ENCODE measurements around the gene REEP6. TPM values are rescaled to one million over a fixed set of nuclear protein-coding genes. Genes with fewer than 3 reads are reported as not detected.
"Not testable (repeated sequence)": the region's sequence is repeated elsewhere in the genome, so short reads cannot be mapped to it uniquely, and the experiment has no call there.

Gene REEP6
- total and polyA plus RNA-seq, 4 donors = 2.5 to 7.6 (median 4.9) TPM

DNA sequence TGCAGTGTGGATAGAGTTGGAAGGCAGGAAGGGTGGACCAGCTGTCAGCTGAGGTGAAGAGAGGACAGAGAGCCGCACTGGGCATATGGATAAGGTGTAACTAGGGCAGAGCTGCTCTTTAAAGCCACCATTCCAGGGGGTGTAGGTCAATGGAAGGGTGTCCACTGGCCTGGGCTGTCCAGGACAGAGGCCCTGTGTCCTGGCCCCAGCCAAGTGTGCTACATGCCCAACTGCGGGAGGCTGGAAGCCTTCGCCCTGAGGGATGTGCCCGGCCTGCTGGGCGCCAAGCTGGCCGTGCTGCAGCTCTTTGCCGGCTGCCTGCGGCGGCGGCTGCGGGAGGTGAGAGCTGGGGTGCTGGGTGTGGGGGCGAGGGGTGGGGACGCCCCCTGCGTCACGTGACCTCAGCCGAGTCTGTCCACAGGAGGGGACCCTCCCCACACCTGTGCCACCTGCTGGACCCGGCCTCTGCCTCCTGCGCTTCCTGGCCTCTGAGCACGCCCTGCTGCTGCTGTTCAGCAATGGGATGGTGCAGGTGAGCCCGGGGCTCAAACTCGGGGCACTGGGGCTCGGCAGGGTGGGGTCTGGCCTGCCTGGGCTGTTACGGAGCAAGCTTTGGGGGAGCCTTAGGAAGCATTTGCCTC is 42.6 kb downstream of the REEP6 start:
- H3K4me3 ChIP-seq = no peak overlapping the region
- H3K36me3 ChIP-seq (ENCODE audit: control insufficient read depth in 4 of 4, insufficient read depth in 4 of 4, low read length in 4 of 4) = no peaks in the 10 kb centered on the region
- TF ChIP-seq, protein P1, sequence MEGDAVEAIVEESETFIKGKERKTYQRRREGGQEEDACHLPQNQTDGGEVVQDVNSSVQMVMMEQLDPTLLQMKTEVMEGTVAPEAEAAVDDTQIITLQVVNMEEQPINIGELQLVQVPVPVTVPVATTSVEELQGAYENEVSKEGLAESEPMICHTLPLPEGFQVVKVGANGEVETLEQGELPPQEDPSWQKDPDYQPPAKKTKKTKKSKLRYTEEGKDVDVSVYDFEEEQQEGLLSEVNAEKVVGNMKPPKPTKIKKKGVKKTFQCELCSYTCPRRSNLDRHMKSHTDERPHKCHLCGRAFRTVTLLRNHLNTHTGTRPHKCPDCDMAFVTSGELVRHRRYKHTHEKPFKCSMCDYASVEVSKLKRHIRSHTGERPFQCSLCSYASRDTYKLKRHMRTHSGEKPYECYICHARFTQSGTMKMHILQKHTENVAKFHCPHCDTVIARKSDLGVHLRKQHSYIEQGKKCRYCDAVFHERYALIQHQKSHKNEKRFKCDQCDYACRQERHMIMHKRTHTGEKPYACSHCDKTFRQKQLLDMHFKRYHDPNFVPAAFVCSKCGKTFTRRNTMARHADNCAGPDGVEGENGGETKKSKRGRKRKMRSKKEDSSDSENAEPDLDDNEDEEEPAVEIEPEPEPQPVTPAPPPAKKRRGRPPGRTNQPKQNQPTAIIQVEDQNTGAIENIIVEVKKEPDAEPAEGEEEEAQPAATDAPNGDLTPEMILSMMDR (IDR thresholded peaks at IDR 0.05; ENCODE audit: control extremely low read depth, extremely low read depth) = no peak
- no peak for ATAC-seq (ENCODE audit: insufficient read depth, low FRiP score)
- 70 to 80% methylated on average over 19 to 23 of the region's 23 CpGs for WGBS, 2 donors
- H3K9ac ChIP-seq (ENCODE audit: insufficient read depth in 1 of 2, low read length in 2 of 2) = no peak overlapping the region
- H3K27me3 ChIP-seq (ENCODE audit: control insufficient read depth in 3 of 3, insufficient read depth in 3 of 3, low read length in 2 of 3) = peaks cover 0 to 12% (median 0%) of the 10 kb centered on the region in 3 donors
- H3K4me1 ChIP-seq (ENCODE audit: control insufficient read depth in 5 of 5, insufficient read depth in 5 of 5, low read length in 5 of 5) = peaks cover 0 to under 1% (median 0%) of the 10 kb centered on the region in 5 donors
- H3K9me3 ChIP-seq (ENCODE audit: control insufficient read depth in 4 of 4, insufficient read depth in 3 of 4, low read length in 3 of 4) = peaks cover 0 to 3% (median 0%) of the 10 kb centered on the region in 4 donors
- DNase-seq = no peak
- H3K27ac ChIP-seq (ENCODE audit: low read depth in 1 of 2, low read length in 1 of 2) = no peak overlapping the region

DNA sequence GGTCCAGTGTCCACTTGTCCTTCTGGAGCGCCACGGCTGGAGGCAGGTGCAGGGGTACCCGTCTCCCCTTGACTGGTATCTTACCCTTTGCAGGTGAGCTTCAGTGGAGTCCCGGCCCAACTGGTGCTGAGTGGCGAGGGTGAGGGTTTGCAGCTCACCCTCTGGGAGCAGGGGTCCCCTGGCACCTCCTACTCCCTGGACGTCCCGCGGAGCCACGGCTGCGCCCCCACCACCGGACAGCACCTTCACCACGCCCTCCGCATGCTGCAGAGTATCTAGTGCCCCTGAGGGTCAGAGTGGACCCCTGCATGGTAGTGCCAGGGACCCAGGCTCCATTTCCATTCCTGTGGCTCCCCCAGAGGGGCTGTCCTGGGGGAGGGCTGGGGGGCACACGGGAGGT is 44.0 kb downstream of the REEP6 start:
- ATAC-seq (ENCODE audit: insufficient read depth, low FRiP score) (no peak), DNase-seq (no peak)
- Histone ChIP-seq H3K4me1 (ENCODE audit: control insufficient read depth in 5 of 5, insufficient read depth in 5 of 5, low read length in 5 of 5) (peaks cover 0 to 4% (median 0%) of the 10 kb centered on the region in 5 donors), H3K36me3 (ENCODE audit: control insufficient read depth in 4 of 4, insufficient read depth in 4 of 4, low read length in 4 of 4) (no peaks in the 10 kb centered on the region), H3K9me3 (ENCODE audit: control insufficient read depth in 4 of 4, insufficient read depth in 3 of 4, low read length in 3 of 4) (peaks cover 0 to 3% (median 0%) of the 10 kb centered on the region in 4 donors), H3K27me3 (ENCODE audit: control insufficient read depth in 3 of 3, insufficient read depth in 3 of 3, low read length in 2 of 3) (peaks cover 0 to 8% (median 0%) of the 10 kb centered on the region in 3 donors), H3K4me3 (no peak overlapping the region), H3K9ac (ENCODE audit: insufficient read depth in 1 of 2, low read length in 2 of 2) (no peak overlapping the region), H3K27ac (ENCODE audit: low read depth in 1 of 2, low read length in 1 of 2) (no peak overlapping the region)
- 79 to 88% methylated on average over 14 of the region's 14 CpGs for WGBS, 2 donors
- TF ChIP-seq, protein P1 (IDR thresholded peaks at IDR 0.05; ENCODE audit: control extremely low read depth, extremely low read depth) = no peak

DNA sequence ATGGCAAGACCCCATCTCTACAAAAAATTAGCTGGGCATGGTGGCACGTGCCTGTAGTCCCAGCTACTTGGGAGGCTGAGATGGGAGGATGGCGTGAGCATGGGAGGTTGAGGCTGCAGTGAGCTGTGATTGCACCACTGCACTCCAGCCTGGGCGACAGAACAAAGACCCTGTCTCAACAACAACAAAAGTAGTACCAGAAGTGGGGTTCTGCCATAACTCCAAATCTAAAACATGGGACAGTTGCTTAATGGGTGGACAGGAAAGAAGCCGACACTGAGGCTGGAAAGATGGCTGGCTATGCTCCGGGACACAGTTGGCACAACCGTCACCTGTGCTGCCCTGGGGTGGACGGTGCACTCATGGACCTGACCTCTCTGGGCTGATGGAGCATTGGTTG is 44.7 kb downstream of the REEP6 start:
- ATAC-seq (ENCODE audit: insufficient read depth, low FRiP score); H3K9ac ChIP-seq (ENCODE audit: insufficient read depth in 1 of 2, low read length in 2 of 2); H3K9me3 ChIP-seq (ENCODE audit: control insufficient read depth in 4 of 4, insufficient read depth in 3 of 4, low read length in 3 of 4); H3K4me1 ChIP-seq (ENCODE audit: control insufficient read depth in 5 of 5, insufficient read depth in 5 of 5, low read length in 5 of 5); H3K27ac ChIP-seq (ENCODE audit: low read depth in 1 of 2, low read length in 1 of 2); H3K4me3 ChIP-seq; H3K36me3 ChIP-seq (ENCODE audit: control insufficient read depth in 4 of 4, insufficient read depth in 4 of 4, low read length in 4 of 4); H3K27me3 ChIP-seq (ENCODE audit: control insufficient read depth in 3 of 3, insufficient read depth in 3 of 3, low read length in 2 of 3); DNase-seq: not testable (repeated sequence)
- WGBS, 2 donors = 91 to 97% methylated on average over 7 of the region's 7 CpGs

DNA sequence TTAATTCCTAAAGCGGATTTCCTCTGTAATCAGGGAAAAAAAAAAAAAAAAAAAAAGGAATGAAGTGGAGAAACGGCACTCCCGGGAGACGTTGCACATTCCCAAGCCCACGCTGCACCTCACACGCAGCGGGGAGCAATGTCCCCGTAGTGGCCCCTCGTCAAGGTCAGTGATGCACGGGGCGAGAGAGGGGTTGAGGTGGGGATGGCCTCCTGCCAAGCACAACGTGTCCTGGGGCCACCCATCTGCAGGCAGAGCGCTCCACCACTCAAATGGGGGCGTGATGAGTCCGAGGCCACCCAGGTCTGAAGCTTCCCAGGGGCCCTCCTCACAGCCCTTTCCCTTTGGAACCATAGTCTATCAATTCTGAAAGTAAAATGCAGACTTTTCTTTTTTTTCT is 48.0 kb downstream of the REEP6 start:
- Histone ChIP-seq H3K9me3 (ENCODE audit: control insufficient read depth in 4 of 4, insufficient read depth in 3 of 4, low read length in 3 of 4) (peaks cover 0 to 5% (median 0%) of the 10 kb centered on the region in 4 donors), H3K36me3 (ENCODE audit: control insufficient read depth in 4 of 4, insufficient read depth in 4 of 4, low read length in 4 of 4) (no peaks in the 10 kb centered on the region), H3K4me3 (no peak overlapping the region), H3K27me3 (ENCODE audit: control insufficient read depth in 3 of 3, insufficient read depth in 3 of 3, low read length in 2 of 3) (peaks cover 0 to 6% (median 0%) of the 10 kb centered on the region in 3 donors), H3K4me1 (ENCODE audit: control insufficient read depth in 5 of 5, insufficient read depth in 5 of 5, low read length in 5 of 5) (peaks cover 0 to 4% (median 0%) of the 10 kb centered on the region in 5 donors), H3K9ac (ENCODE audit: insufficient read depth in 1 of 2, low read length in 2 of 2) (no peak overlapping the region), H3K27ac (ENCODE audit: low read depth in 1 of 2, low read length in 1 of 2) (no peak overlapping the region)
- no peak for ATAC-seq (ENCODE audit: insufficient read depth, low FRiP score)
- TF ChIP-seq, protein P1 (IDR thresholded peaks at IDR 0.05; ENCODE audit: control extremely low read depth, extremely low read depth) = no peak
- peak in 1 of 3 donors; percentile 15 for DNase-seq
- WGBS, 2 donors = 19 to 47% methylated on average over 13 to 15 of the region's 15 CpGs

DNA sequence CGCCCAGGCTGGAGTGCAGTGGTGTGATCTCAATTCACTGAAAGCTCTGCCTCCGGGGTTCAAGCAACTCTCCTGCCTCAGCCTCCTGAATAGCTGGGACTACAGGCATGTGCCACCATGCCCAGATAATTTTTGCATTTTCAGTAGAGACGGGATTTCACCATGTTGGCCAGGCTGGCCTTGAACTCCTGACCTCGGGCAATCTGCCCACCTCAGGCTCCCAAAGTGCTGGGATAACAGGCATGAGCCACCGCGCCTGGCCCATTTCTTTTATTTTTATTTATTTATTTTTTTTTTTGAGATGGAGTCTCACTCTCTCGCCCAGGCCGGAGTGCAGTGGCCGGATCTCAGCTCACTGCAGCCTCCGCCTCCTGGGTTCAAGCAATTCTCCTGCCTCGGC is 48.8 kb downstream of the REEP6 start:
- H3K9me3 ChIP-seq (ENCODE audit: control insufficient read depth in 4 of 4, insufficient read depth in 3 of 4, low read length in 3 of 4); H3K27ac ChIP-seq (ENCODE audit: low read depth in 1 of 2, low read length in 1 of 2); ATAC-seq (ENCODE audit: insufficient read depth, low FRiP score); DNase-seq; H3K27me3 ChIP-seq (ENCODE audit: control insufficient read depth in 3 of 3, insufficient read depth in 3 of 3, low read length in 2 of 3); H3K4me3 ChIP-seq; H3K36me3 ChIP-seq (ENCODE audit: control insufficient read depth in 4 of 4, insufficient read depth in 4 of 4, low read length in 4 of 4); H3K9ac ChIP-seq (ENCODE audit: insufficient read depth in 1 of 2, low read length in 2 of 2); H3K4me1 ChIP-seq (ENCODE audit: control insufficient read depth in 5 of 5, insufficient read depth in 5 of 5, low read length in 5 of 5): not testable (repeated sequence)
- WGBS, 2 donors = 88 to 89% methylated on average over 10 to 11 of the region's 11 CpGs

All from lung (tissue), 12 donors.